ENCODE measurements around the gene CMSS1. TPM values are rescaled to one million over a fixed set of nuclear protein-coding genes. Genes with fewer than 3 reads are reported as not detected.

The CMSS1 gene
- total and polyA plus RNA-seq, 2 donors (not counting 1 experiment from before 2014, with no cell fraction given), result 7.3 to 22.8 TPM

GRCh38 chr3:99921377-99921695, 103.7 kb downstream of the CMSS1 start:
- H3K4me3 Mint-ChIP-seq, result no peak overlapping the region
- ChIA-PET CTCF (no interaction called here), POLR2A (no interaction called here)
- no CpG with 5 or more reads among the region's 1 CpG for WGBS (ENCODE audit: insufficient coverage)
- no peak overlapping the region for H3K27ac ChIP-seq (ENCODE audit: low read length in 2 of 2)
- no peak overlapping the region for H3K4me2 ChIP-seq (replicated peaks; ENCODE audit: low read depth, low read length, poor library complexity, severe bottlenecking)
- H3K27me3 ChIP-seq (replicated peaks in 1 of 4; ENCODE audit: control extremely low read depth in 1 of 4, control insufficient read depth in 3 of 4, insufficient read depth in 4 of 4, low read length in 3 of 4), result no peaks in the 10 kb centered on the region
- no peaks in the 10 kb centered on the region for H3K79me2 ChIP-seq (ENCODE audit: control insufficient read depth, insufficient read depth, low read length)
- no peaks in the 10 kb centered on the region for H3K9me3 Mint-ChIP-seq (ENCODE audit: insufficient read depth)
- peaks cover 13% of the 10 kb centered on the region for H3K4me1 Mint-ChIP-seq
- H3K27ac Mint-ChIP-seq, result no peak overlapping the region
- H3K36me3 ChIP-seq (replicated peaks in 1 of 2; ENCODE audit: control extremely low read depth in 1 of 2, control insufficient read depth in 1 of 2, extremely low read depth in 1 of 2, insufficient read depth in 2 of 2, low read length in 1 of 2), result no peaks in the 10 kb centered on the region
- intact Hi-C loops (cut with micrococcal nuclease), result no loop called here
- H3K27me3 Mint-ChIP-seq, result no peaks in the 10 kb centered on the region
- DNase-seq, result no peak
- H4K20me1 ChIP-seq (ENCODE audit: control insufficient read depth, insufficient read depth, low read length, poor library complexity, severe bottlenecking), result no peaks in the 10 kb centered on the region
- H2AFZ ChIP-seq (ENCODE audit: insufficient read depth, low read depth, low read length, poor library complexity, severe bottlenecking), result no peak overlapping the region
- peaks cover 4 to 7% of the 10 kb centered on the region in 2 donors for H3K4me1 ChIP-seq (ENCODE audit: control insufficient read depth in 2 of 2, insufficient read depth in 2 of 2, low read length in 2 of 2)
- ATAC-seq (ENCODE audit: low read depth), result no peak
- no peak overlapping the region for H3K4me3 ChIP-seq (ENCODE audit: control extremely low read depth in 1 of 5, extremely low read depth in 1 of 5, insufficient read depth in 1 of 5, low read depth in 2 of 5, low read length in 4 of 5)
- no peak overlapping the region for H3K9ac ChIP-seq (ENCODE audit: low read length)
- TF ChIP-seq CTCF (IDR thresholded peaks at IDR 0.05), result no peak
- no peak for TF ChIP-seq EZH2 (IDR thresholded peaks at IDR 0.05; ENCODE audit: borderline replicate concordance, insufficient read depth, low read depth, low read length, poor library complexity, severe bottlenecking)
- no peaks in the 10 kb centered on the region for H3K9me3 ChIP-seq (ENCODE audit: control extremely low read depth in 1 of 3, control insufficient read depth in 2 of 3, insufficient read depth in 1 of 3, low read length in 2 of 3)

- Mint-ChIP-seq H3K4me1 (peaks cover 13% of the 10 kb centered on the region), H3K27me3 (no peaks in the 10 kb centered on the region), H3K4me3 (no peak overlapping the region), H3K9me3 (ENCODE audit: insufficient read depth) (no peaks in the 10 kb centered on the region), H3K27ac (no peak overlapping the region)
- ATAC-seq (ENCODE audit: low read depth) (no peak), DNase-seq (no peak)
- no peak overlapping the region for H3K27ac ChIP-seq (ENCODE audit: low read length in 2 of 2)
- H3K9me3 ChIP-seq (ENCODE audit: control extremely low read depth in 1 of 3, control insufficient read depth in 2 of 3, insufficient read depth in 1 of 3, low read length in 2 of 3), result no peaks in the 10 kb centered on the region
- H3K4me3 ChIP-seq (ENCODE audit: control extremely low read depth in 1 of 5, extremely low read depth in 1 of 5, insufficient read depth in 1 of 5, low read depth in 2 of 5, low read length in 4 of 5), result no peak overlapping the region
- 100% methylated on average over 1 of the region's 1 CpG for WGBS (ENCODE audit: insufficient coverage)
- ChIA-PET POLR2A (no interaction called here), CTCF (interaction anchor here (2.1 kb wide), 1 partner anchor 147 kb away, joined by 4 read pairs; no protein-coding TSS in a partner anchor)
- TF ChIP-seq EZH2 (IDR thresholded peaks at IDR 0.05; ENCODE audit: borderline replicate concordance, insufficient read depth, low read depth, low read length, poor library complexity, severe bottlenecking), result no peak
- no peak for TF ChIP-seq CTCF (IDR thresholded peaks at IDR 0.05)
- no peaks in the 10 kb centered on the region for H3K27me3 ChIP-seq (replicated peaks in 1 of 4; ENCODE audit: control extremely low read depth in 1 of 4, control insufficient read depth in 3 of 4, insufficient read depth in 4 of 4, low read length in 3 of 4)
- no peaks in the 10 kb centered on the region for H3K79me2 ChIP-seq (ENCODE audit: control insufficient read depth, insufficient read depth, low read length)
- no peaks in the 10 kb centered on the region for H4K20me1 ChIP-seq (ENCODE audit: control insufficient read depth, insufficient read depth, low read length, poor library complexity, severe bottlenecking)
- no peaks in the 10 kb centered on the region for H3K36me3 ChIP-seq (replicated peaks in 1 of 2; ENCODE audit: control extremely low read depth in 1 of 2, control insufficient read depth in 1 of 2, extremely low read depth in 1 of 2, insufficient read depth in 2 of 2, low read length in 1 of 2)
- no peak overlapping the region for H3K4me2 ChIP-seq (replicated peaks; ENCODE audit: low read depth, low read length, poor library complexity, severe bottlenecking)
- no peak overlapping the region for H2AFZ ChIP-seq (ENCODE audit: insufficient read depth, low read depth, low read length, poor library complexity, severe bottlenecking)
- peaks cover 4 to 7% of the 10 kb centered on the region in 2 donors for H3K4me1 ChIP-seq (ENCODE audit: control insufficient read depth in 2 of 2, insufficient read depth in 2 of 2, low read length in 2 of 2)
- intact Hi-C loops (cut with micrococcal nuclease), result no loop called here
- no peak overlapping the region for H3K9ac ChIP-seq (ENCODE audit: low read length)
Observed at GRCh38 chr3:99921986-99922385, 104.3 kb downstream of the CMSS1 start.

All from B cell (primary cell).